K562 (cell line): ENCODE data around the gene ATP5MC3. TPM values are rescaled to one million over a fixed set of nuclear protein-coding genes. Genes with fewer than 3 reads are reported as not detected.

Source experiments
- ATF7 ChIP-seq: fragments of 450-650 bp; IDR thresholded peaks from 2 replicates; pipeline ENCODE4 v1.7.1; 2014; ENCODE audit warnings: mild to moderate bottlenecking, moderate library complexity
- ETV6 ChIP-seq, 3 experiments: fragments of 150-350 bp in 1 of 3; sonication (generic) in 1 of 3; formaldehyde crosslinking in 1 of 3; IDR thresholded peaks; 2 replicates each; pipeline versions ENCODE4 v1.6.1 to v1.8.0; 2014 to 2022; ENCODE audit warnings: borderline replicate concordance in 2 of 3, low read depth in 2 of 3, antibody characterized with exemption in 1 of 3, low read length in 1 of 3, mild to moderate bottlenecking in 1 of 3, missing genetic modification reagents in 1 of 3
- HCFC1 ChIP-seq: IDR thresholded peaks from 2 replicates; pipeline ENCODE4 v1.6.1; 2012; ENCODE audit warnings: low read depth, low read length, improper control_type of control experiment
- MECOM ChIP-seq: fragments of 250-450 bp; sonication (Bioruptor Pico); IDR thresholded peaks from 2 replicates; pipeline ENCODE4 v1.8.0; 2022; ENCODE audit warnings: inconsistent platforms
- MEF2D ChIP-seq: conservative IDR thresholded peaks from 2 replicates; pipeline ENCODE4 v1.6.1; 2016; ENCODE audit warnings: low read depth, missing genetic modification characterization, missing compliant biosample characterization
- NFRKB ChIP-seq: fragments of 450-650 bp; IDR thresholded peaks from 2 replicates; pipeline ENCODE4 v1.6.1; 2016; ENCODE audit warnings: low read depth
- NR1H2 ChIP-seq: sonication (generic); formaldehyde crosslinking; IDR thresholded peaks from 2 replicates; pipeline ENCODE4 v1.4.0; 2020; ENCODE audit warnings: mild to moderate bottlenecking, missing genetic modification reagents
- NRF1 ChIP-seq, 2 experiments: fragments of 450-650 bp; IDR thresholded peaks in 1 of 2; conservative IDR thresholded peaks in 1 of 2; 2 replicates each; pipeline ENCODE4 v1.6.1; 2014; ENCODE audit warnings: mild to moderate bottlenecking in 2 of 2
- PHF21A ChIP-seq: fragments of 450-650 bp; IDR thresholded peaks from 2 replicates; pipeline ENCODE4 v1.6.1; 2017; ENCODE audit warnings: low read depth, borderline replicate concordance
- STAG1 ChIP-seq: sonication (generic); formaldehyde crosslinking; IDR thresholded peaks from 2 replicates; pipeline ENCODE4 v1.5.0; 2020; ENCODE audit warnings: missing genetic modification reagents, borderline replicate concordance
- ZNF197 ChIP-seq: fragments of 200-800 bp; sonication (Bioruptor generic); IDR thresholded peaks from 2 replicates; pipeline ENCODE4 v1.6.1; 2016; ENCODE audit warnings: low read depth, missing genetic modification characterization, missing compliant biosample characterization
- ZNF232 ChIP-seq: sonication (generic); formaldehyde crosslinking; IDR thresholded peaks from 2 replicates; pipeline ENCODE4 v1.8.0; 2022; ENCODE audit warnings: mild to moderate bottlenecking, missing genetic modification reagents
- ZNF384 ChIP-seq: IDR thresholded peaks from 2 replicates; pipeline ENCODE4 v1.6.1; 2012; ENCODE audit warnings: low read depth, low read length, improper control_type of control experiment
- polyA plus RNA-seq, 8 experiments: library from polyadenylated mRNA; depleted of rRNA in 4 of 8; stranded (reverse) in 5 of 8; unstranded in 3 of 8; fragments of >200 nt; fragmentation: Nextera tagmentation in 2 of 8; fragmentation: Illumina TruSeq in 1 of 8; extraction: Ambion mirVana in 2 of 8; extraction: Trizol in 1 of 8; gene quantifications; 2 replicates each; pipeline versions ENCODE4 v1.2.1 to v1.2.3, GENCODE V29; 2011 to 2014; ENCODE audit warnings: inconsistent platforms in 1 of 8, missing spikeins in 1 of 8
- total RNA-seq, 7 experiments: library from RNA; depleted of rRNA in 6 of 7; stranded (reverse); fragments of >200 nt in 6 of 7; fragmentation: Illumina TruSeq in 2 of 7; extraction: Trizol in 2 of 7; gene quantifications; 2 replicates each; pipeline versions ENCODE4 v1.2.1 to v1.2.3, GENCODE V29; 2011 to 2021; ENCODE audit warnings: low replicate concordance in 1 of 7
- TF ChIP-seq, protein P1 (sequence below): sonication (generic); formaldehyde crosslinking; IDR thresholded peaks from 2 replicates; pipeline ENCODE4 v1.8.1; 2023; ENCODE audit warnings: mild to moderate bottlenecking, missing genetic modification reagents
- TF ChIP-seq, protein P2 (sequence below): fragments of 250-450 bp; sonication (Bioruptor Pico); IDR thresholded peaks from 2 replicates; pipeline ENCODE4 v1.5.0; 2021
- TF ChIP-seq, protein P3 (sequence below): sonication (generic); formaldehyde crosslinking; IDR thresholded peaks from 2 replicates; pipeline ENCODE4 v1.8.1; 2023; ENCODE audit warnings: mild to moderate bottlenecking, missing genetic modification reagents, moderate library complexity
- TF ChIP-seq, protein P4 (sequence below): fragments of 250-450 bp; sonication (Bioruptor Pico); IDR thresholded peaks from 2 replicates; pipeline ENCODE4 v1.4.0; 2020; ENCODE audit warnings: mild to moderate bottlenecking, moderate library complexity

ATP5MC3 gene
- total and polyA plus RNA-seq, 9 of the 15 experiments (the other 6 are each of a cell fraction or from before 2014, with no cell fraction given) = 423 to 2,565 (median 1,012) TPM

DNA sequence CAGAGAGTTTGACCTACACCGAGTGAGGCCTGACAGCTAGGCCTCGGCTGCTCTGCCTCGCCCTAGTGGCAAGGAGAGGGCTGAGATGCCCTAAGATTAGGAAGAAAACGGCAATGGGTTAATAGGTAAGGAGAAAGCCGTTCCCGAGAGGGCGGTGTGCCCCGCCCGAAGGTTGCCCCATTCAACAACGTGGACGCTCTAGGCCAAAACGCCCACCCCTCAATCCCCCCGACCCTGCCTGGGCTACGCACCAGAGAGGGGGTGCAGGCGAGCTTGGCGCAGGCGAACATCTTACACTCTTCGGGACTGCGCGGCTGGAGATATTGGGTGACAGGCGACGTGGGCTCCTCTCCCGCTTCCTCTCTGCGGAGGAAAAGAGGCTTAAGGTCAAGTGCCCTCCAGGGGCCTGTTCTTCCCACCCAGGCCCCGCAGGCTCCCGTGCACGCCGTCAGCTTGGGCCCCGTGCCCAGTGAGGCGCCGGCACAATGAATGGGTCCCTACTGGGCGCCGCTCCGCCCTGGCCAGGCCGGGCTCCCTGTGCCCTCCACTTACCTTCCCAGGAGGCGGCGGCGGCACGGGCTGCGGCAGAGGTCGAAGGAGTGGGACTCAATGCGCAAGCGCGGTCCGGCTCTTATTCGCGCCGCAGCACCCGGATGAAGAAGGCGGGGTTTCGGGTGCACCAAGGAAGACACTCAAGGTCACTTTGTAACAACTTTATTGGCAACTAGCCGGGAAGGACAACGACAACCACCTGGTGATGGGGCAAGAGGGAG, at the start of gene ATP5MC3 (continued):
- TF ChIP-seq, protein P1, sequence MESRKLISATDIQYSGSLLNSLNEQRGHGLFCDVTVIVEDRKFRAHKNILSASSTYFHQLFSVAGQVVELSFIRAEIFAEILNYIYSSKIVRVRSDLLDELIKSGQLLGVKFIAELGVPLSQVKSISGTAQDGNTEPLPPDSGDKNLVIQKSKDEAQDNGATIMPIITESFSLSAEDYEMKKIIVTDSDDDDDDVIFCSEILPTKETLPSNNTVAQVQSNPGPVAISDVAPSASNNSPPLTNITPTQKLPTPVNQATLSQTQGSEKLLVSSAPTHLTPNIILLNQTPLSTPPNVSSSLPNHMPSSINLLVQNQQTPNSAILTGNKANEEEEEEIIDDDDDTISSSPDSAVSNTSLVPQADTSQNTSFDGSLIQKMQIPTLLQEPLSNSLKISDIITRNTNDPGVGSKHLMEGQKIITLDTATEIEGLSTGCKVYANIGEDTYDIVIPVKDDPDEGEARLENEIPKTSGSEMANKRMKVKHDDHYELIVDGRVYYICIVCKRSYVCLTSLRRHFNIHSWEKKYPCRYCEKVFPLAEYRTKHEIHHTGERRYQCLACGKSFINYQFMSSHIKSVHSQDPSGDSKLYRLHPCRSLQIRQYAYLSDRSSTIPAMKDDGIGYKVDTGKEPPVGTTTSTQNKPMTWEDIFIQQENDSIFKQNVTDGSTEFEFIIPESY (CRISPR knock-in tag) = peak; percentile 60
- TF ChIP-seq NR1H2 (CRISPR knock-in tag) (peak; percentile 48; the same call in 1 of the 2 replicates), STAG1 (CRISPR knock-in tag) (no peak), HCFC1 (peak; percentile 75), ZNF384 (peak; percentile 83), ATF7 (peak; percentile 74), NFRKB (peak; percentile 98), ETV6 (IDR thresholded peaks at IDR 0.05; ENCODE audit: borderline replicate concordance in 1 of 2, low read depth in 2 of 2, low read length in 1 of 2) (peak in 1 of 2 experiments; percentile 48; a peak in 1 of 4 replicates), ETV6 (CRISPR knock-in tag; IDR thresholded peaks at IDR 0.05; ENCODE audit: borderline replicate concordance) (no peak), ZNF197 (CRISPR knock-in tag) (no peak), MEF2D (tag) (0 out of 2 replicates have a peak, but pooled peaks have one; percentile 39), NRF1 (conservative IDR thresholded peaks at IDR 0.05 in 1 of 2, IDR thresholded peaks at IDR 0.05 in 1 of 2) (peak; percentile 95 to 96), ZNF232 (0 out of 2 replicates have a peak, but pooled peaks have one; percentile 13), PHF21A (peak; percentile 70; the same call in 1 of the 2 replicates), MECOM (CRISPR knock-in tag) (peak; percentile 89)
- TF ChIP-seq, protein P2, sequence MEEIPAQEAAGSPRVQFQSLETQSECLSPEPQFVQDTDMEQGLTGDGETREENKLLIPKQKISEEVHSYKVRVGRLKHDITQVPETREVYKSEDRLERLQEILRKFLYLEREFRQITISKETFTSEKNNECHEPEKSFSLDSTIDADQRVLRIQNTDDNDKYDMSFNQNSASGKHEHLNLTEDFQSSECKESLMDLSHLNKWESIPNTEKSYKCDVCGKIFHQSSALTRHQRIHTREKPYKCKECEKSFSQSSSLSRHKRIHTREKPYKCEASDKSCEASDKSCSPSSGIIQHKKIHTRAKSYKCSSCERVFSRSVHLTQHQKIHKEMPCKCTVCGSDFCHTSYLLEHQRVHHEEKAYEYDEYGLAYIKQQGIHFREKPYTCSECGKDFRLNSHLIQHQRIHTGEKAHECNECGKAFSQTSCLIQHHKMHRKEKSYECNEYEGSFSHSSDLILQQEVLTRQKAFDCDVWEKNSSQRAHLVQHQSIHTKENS (CRISPR knock-in tag) = no peak
- TF ChIP-seq, protein P3, sequence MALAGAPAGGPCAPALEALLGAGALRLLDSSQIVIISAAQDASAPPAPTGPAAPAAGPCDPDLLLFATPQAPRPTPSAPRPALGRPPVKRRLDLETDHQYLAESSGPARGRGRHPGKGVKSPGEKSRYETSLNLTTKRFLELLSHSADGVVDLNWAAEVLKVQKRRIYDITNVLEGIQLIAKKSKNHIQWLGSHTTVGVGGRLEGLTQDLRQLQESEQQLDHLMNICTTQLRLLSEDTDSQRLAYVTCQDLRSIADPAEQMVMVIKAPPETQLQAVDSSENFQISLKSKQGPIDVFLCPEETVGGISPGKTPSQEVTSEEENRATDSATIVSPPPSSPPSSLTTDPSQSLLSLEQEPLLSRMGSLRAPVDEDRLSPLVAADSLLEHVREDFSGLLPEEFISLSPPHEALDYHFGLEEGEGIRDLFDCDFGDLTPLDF (CRISPR knock-in tag) = peak; percentile 63; the same call in 1 of the 2 replicates
- TF ChIP-seq, protein P4, sequence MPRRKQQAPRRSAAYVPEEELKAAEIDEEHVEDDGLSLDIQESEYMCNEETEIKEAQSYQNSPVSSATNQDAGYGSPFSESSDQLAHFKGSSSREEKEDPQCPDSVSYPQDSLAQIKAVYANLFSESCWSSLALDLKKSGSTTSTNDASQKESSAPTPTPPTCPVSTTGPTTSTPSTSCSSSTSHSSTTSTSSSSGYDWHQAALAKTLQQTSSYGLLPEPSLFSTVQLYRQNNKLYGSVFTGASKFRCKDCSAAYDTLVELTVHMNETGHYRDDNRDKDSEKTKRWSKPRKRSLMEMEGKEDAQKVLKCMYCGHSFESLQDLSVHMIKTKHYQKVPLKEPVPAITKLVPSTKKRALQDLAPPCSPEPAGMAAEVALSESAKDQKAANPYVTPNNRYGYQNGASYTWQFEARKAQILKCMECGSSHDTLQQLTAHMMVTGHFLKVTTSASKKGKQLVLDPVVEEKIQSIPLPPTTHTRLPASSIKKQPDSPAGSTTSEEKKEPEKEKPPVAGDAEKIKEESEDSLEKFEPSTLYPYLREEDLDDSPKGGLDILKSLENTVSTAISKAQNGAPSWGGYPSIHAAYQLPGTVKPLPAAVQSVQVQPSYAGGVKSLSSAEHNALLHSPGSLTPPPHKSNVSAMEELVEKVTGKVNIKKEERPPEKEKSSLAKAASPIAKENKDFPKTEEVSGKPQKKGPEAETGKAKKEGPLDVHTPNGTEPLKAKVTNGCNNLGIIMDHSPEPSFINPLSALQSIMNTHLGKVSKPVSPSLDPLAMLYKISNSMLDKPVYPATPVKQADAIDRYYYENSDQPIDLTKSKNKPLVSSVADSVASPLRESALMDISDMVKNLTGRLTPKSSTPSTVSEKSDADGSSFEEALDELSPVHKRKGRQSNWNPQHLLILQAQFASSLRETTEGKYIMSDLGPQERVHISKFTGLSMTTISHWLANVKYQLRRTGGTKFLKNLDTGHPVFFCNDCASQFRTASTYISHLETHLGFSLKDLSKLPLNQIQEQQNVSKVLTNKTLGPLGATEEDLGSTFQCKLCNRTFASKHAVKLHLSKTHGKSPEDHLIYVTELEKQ (CRISPR knock-in tag) = no peak
